Coronary artery (tissue), 2 donors: ENCODE measurements around the gene LIF.

ENCODE experiments used
- DNase-seq: peaks from one replicate; pipeline ENCODE4 v3.0.0-alpha.2; 2017; ENCODE audit warnings: low spot score
- H3K27ac ChIP-seq, 2 donors: fragments of 200-600 bp; sonication (generic); one replicate each; pipeline ENCODE4 v1.5.1; 2016 to 2019
- H3K4me3 ChIP-seq: fragments of 200-600 bp; sonication (generic); 2 replicates; pipeline ENCODE4 v1.5.1; 2016; ENCODE audit warnings: mild to moderate bottlenecking, moderate library complexity
- CTCF ChIP-seq: fragments of 200-600 bp; sonication (generic); IDR thresholded peaks from one replicate; pipeline ENCODE4 v1.5.1; 2019; ENCODE audit warnings: antibody characterized with exemption

Gene LIF

DNA sequence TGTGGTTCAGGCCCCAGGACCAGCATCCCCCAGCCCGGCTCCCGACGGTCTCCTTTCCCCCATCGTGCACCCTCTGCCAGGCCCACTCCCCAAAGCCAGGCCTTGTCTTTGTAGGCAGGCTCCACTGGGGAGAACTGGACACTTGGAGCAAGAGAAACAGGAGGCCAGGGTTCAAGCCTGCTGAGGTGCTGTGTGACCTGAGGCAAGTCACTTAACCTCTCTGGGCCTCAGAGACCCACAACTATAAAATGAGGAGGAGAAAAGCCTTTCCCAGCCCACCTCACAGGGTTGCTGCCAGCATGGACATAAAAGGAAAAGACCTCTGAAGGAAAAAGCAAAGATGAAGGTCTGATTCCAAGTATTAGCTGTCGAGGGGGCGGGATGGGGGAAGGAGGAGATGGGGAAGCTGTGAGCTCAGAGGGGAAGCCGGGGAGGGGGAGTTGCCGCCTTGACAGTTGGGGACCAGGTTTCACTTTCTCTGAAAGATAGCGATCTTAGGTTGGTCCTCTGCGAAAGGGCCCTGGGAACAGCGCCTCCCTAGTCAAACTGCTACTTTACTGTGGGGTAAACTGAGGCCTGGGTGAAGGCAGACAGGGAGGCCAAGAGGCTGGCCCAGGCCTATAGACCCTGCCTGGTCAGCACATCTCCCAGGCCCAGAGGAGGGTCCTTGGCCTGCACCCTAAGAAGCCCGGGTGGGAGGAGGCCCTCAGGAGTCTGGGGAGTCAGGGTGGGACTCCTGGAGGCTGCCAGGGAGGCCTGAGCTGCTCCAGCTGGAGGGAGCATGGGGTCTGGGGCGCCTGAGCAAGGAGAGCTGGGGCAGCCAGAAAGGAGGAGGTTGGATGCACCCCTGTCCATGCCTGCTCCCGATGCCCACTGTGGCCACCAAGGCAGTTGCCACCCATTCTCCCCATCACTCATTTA is 21.1 kb upstream of the LIF start:
- peak overlapping the region; percentile 56 for H3K4me3 ChIP-seq
- H3K27ac ChIP-seq = peak overlapping the region in 1 of 2 donors; percentile 70

GRCh38 chr22:30266445-30267381 is 20.2 kb upstream of the LIF start, which contains the start of gene OSM:
Gene OSM, minus strand, starts transcription at chr22:30266851. Its CDS starts 52 bp downstream, at chr22:30266799.
- Histone ChIP-seq H3K27ac (peak within 1 kb of the TSS in 1 of 2 donors; percentile 70), H3K4me3 (peak within 1 kb of the TSS; percentile 56)
- no peak for TF ChIP-seq CTCF
- DNase-seq = no peak

More for the DNA sequence above, 21.1 kb upstream of the LIF start:
- no peak for TF ChIP-seq CTCF
- DNase-seq = no peak

- no peak for DNase-seq
- no peak for TF ChIP-seq CTCF
- Histone ChIP-seq H3K4me3 (peak overlapping the region; percentile 56), H3K27ac (peak overlapping the region in 1 of 2 donors; percentile 70)
Measured at GRCh38 chr22:30265823-30266444, 19.4 kb upstream of the LIF start.

DNA sequence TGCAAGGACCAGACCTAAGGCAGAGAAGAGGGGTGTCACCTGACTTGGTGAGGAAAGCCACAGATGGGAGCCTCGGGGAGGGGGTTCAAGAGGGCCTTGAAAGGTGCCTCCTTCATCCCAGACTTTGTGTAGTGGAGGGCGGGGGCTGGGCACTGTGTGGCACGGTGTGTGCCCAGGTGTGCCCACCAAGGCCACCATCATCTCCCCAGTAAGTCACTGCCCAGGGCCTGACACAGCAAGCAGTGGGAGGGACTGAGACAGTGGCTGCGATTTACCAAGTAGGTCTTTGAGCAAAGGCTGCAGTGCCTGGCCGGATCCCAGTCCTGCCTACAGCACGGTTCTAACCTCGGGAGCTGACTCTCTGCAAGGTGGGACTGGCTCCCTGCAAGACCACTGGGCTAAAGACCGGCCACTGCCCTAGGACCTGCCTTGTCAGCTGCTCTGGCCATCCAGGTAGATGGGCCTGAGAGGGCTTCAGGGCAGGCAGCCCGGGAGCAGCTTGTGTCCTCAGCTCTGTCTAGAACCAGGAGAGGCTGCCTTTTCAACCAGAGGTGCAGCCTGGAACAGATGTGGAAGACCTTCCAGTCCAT is 18.7 kb upstream of the LIF start:
- no peak for TF ChIP-seq CTCF
- Histone ChIP-seq H3K27ac (no peak overlapping the region), H3K4me3 (no peak overlapping the region)
- DNase-seq = no peak

- no peak overlapping the region for H3K4me3 ChIP-seq
- DNase-seq = no peak
- TF ChIP-seq CTCF = no peak
- H3K27ac ChIP-seq = no peak overlapping the region
Measured at GRCh38 chr22:30263883-30264282, 17.3 kb upstream of the LIF start.
